Measurements from ENCODE around the gene UTS2R. TPM values are rescaled to one million over a fixed set of nuclear protein-coding genes. Genes with fewer than 3 reads are reported as not detected.

UTS2R gene
- total RNA-seq, 1 experiment from 2014 or later, result 0.46 TPM

DNA sequence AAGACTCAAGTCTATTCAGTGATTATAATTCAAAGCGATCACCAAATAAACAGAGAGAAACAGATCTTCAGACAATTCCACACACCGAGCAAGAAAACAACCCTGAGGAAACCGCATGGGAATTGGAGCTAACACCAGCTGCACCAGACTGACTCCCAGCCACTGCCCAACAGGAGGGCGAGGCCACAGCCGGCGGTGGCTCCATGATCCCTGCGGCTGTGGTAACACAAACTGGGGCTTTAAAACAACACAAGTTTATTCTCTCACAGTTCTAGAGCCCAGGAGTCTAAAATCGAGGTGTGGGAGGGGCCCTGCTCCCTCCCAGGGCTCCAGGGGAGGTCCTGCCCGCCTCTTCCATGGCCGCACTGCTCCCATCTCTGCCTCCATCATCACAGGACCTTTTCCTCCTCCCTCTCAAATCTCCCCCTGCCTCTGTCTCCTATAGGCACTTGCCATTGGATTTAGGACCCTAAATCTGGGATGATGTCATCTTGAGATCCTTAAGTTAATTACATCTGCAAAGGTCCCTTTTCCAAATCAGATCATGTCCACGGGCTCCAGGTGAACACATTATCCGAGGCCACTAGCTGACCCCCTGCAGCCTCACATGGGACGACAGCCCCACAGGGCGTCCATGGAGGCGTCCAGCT, 36.8 kb downstream of the UTS2R start:
- Mint-ChIP-seq H3K4me1 (no peaks in the 10 kb centered on the region), H3K27me3 (ENCODE audit: low read depth) (no peaks in the 10 kb centered on the region), H3K36me3 (peaks cover 4% of the 10 kb centered on the region; the same call in 1 of the 2 replicates), H3K9me3 (no peaks in the 10 kb centered on the region), H3K4me3 (no peak overlapping the region), H3K27ac (no peak overlapping the region)
- TF ChIP-seq SMAD4 (CRISPR knock-in tag; IDR thresholded peaks at IDR 0.05), result no peak
- TF ChIP-seq, protein P1, sequence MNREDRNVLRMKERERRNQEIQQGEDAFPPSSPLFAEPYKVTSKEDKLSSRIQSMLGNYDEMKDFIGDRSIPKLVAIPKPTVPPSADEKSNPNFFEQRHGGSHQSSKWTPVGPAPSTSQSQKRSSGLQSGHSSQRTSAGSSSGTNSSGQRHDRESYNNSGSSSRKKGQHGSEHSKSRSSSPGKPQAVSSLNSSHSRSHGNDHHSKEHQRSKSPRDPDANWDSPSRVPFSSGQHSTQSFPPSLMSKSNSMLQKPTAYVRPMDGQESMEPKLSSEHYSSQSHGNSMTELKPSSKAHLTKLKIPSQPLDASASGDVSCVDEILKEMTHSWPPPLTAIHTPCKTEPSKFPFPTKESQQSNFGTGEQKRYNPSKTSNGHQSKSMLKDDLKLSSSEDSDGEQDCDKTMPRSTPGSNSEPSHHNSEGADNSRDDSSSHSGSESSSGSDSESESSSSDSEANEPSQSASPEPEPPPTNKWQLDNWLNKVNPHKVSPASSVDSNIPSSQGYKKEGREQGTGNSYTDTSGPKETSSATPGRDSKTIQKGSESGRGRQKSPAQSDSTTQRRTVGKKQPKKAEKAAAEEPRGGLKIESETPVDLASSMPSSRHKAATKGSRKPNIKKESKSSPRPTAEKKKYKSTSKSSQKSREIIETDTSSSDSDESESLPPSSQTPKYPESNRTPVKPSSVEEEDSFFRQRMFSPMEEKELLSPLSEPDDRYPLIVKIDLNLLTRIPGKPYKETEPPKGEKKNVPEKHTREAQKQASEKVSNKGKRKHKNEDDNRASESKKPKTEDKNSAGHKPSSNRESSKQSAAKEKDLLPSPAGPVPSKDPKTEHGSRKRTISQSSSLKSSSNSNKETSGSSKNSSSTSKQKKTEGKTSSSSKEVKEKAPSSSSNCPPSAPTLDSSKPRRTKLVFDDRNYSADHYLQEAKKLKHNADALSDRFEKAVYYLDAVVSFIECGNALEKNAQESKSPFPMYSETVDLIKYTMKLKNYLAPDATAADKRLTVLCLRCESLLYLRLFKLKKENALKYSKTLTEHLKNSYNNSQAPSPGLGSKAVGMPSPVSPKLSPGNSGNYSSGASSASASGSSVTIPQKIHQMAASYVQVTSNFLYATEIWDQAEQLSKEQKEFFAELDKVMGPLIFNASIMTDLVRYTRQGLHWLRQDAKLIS (CRISPR knock-in tag; IDR thresholded peaks at IDR 0.05; ENCODE audit: borderline replicate concordance), result no peak
- ChIA-PET POLR2A (interaction anchor here (0.6 kb wide), 1 partner anchor 74 kb away, joined by 12 read pairs; no protein-coding TSS in a partner anchor), CTCF (interaction anchor here (0.6 to 1.4 kb wide), 3 partner anchors 9 to 56 kb away, joined by 3 to 5 read pairs (median 3); no protein-coding TSS in a partner anchor)
- DNase-seq (ENCODE audit: low spot score), result no peak
- no peak for ATAC-seq

DNA sequence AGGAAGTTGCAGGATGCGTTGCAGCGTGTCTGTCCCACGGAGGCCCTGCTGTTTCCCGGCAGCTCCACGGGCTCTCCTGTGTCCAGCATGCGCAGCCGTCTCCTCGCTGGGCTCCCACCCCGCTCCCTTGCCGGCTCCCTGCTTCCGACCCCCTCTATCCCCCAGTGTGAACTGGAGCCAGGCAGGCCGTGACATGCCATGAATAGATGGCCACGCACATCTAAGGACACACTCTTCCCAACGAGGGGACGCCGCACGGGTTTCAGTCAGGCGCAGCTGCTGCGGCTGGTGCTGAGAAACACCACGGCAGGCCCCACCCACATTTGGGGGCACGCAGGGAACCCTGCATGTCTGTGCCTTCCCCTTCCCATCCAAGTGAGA, 37.4 kb downstream of the UTS2R start:
- no peak overlapping the region for H3K4me3 Mint-ChIP-seq
- no peaks in the 10 kb centered on the region for H3K4me1 Mint-ChIP-seq
- peak overlapping the region; percentile 68; the same call in 1 of the 2 replicates for H3K27ac Mint-ChIP-seq
- no peak for ATAC-seq
- ChIA-PET CTCF (interaction anchor here (0.6 to 1.5 kb wide), 3 partner anchors 16 to 56 kb away, joined by 3 to 5 read pairs (median 3); no protein-coding TSS in a partner anchor), POLR2A (interaction anchor here (0.6 kb wide), 1 partner anchor 74 kb away, joined by 12 read pairs; no protein-coding TSS in a partner anchor)
- TF ChIP-seq KAT7 (CRISPR knock-in tag; IDR thresholded peaks at IDR 0.05; ENCODE audit: borderline replicate concordance) (no peak), GTF2I (CRISPR knock-in tag; conservative IDR thresholded peaks at IDR 0.05) (no peak), NFATC4 (CRISPR knock-in tag; IDR thresholded peaks at IDR 0.05) (no peak), SOX15 (CRISPR knock-in tag; IDR thresholded peaks at IDR 0.05) (no peak), CREM (CRISPR knock-in tag; IDR thresholded peaks at IDR 0.05) (no peak), CBFB (CRISPR knock-in tag; IDR thresholded peaks at IDR 0.05; ENCODE audit: low read depth) (no peak), NFE2L1 (CRISPR knock-in tag; IDR thresholded peaks at IDR 0.05) (no peak)
- TF ChIP-seq, protein P2, sequence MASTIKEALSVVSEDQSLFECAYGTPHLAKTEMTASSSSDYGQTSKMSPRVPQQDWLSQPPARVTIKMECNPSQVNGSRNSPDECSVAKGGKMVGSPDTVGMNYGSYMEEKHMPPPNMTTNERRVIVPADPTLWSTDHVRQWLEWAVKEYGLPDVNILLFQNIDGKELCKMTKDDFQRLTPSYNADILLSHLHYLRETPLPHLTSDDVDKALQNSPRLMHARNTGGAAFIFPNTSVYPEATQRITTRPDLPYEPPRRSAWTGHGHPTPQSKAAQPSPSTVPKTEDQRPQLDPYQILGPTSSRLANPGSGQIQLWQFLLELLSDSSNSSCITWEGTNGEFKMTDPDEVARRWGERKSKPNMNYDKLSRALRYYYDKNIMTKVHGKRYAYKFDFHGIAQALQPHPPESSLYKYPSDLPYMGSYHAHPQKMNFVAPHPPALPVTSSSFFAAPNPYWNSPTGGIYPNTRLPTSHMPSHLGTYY (CRISPR knock-in tag; IDR thresholded peaks at IDR 0.05), result no peak
- TF ChIP-seq, protein P3, sequence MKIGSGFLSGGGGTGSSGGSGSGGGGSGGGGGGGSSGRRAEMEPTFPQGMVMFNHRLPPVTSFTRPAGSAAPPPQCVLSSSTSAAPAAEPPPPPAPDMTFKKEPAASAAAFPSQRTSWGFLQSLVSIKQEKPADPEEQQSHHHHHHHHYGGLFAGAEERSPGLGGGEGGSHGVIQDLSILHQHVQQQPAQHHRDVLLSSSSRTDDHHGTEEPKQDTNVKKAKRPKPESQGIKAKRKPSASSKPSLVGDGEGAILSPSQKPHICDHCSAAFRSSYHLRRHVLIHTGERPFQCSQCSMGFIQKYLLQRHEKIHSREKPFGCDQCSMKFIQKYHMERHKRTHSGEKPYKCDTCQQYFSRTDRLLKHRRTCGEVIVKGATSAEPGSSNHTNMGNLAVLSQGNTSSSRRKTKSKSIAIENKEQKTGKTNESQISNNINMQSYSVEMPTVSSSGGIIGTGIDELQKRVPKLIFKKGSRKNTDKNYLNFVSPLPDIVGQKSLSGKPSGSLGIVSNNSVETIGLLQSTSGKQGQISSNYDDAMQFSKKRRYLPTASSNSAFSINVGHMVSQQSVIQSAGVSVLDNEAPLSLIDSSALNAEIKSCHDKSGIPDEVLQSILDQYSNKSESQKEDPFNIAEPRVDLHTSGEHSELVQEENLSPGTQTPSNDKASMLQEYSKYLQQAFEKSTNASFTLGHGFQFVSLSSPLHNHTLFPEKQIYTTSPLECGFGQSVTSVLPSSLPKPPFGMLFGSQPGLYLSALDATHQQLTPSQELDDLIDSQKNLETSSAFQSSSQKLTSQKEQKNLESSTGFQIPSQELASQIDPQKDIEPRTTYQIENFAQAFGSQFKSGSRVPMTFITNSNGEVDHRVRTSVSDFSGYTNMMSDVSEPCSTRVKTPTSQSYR (CRISPR knock-in tag; IDR thresholded peaks at IDR 0.05), result no peak
- TF ChIP-seq, protein P4, sequence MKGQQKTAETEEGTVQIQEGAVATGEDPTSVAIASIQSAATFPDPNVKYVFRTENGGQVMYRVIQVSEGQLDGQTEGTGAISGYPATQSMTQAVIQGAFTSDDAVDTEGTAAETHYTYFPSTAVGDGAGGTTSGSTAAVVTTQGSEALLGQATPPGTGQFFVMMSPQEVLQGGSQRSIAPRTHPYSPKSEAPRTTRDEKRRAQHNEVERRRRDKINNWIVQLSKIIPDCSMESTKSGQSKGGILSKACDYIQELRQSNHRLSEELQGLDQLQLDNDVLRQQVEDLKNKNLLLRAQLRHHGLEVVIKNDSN (CRISPR knock-in tag; IDR thresholded peaks at IDR 0.05), result no peak
- TF ChIP-seq, protein P5, sequence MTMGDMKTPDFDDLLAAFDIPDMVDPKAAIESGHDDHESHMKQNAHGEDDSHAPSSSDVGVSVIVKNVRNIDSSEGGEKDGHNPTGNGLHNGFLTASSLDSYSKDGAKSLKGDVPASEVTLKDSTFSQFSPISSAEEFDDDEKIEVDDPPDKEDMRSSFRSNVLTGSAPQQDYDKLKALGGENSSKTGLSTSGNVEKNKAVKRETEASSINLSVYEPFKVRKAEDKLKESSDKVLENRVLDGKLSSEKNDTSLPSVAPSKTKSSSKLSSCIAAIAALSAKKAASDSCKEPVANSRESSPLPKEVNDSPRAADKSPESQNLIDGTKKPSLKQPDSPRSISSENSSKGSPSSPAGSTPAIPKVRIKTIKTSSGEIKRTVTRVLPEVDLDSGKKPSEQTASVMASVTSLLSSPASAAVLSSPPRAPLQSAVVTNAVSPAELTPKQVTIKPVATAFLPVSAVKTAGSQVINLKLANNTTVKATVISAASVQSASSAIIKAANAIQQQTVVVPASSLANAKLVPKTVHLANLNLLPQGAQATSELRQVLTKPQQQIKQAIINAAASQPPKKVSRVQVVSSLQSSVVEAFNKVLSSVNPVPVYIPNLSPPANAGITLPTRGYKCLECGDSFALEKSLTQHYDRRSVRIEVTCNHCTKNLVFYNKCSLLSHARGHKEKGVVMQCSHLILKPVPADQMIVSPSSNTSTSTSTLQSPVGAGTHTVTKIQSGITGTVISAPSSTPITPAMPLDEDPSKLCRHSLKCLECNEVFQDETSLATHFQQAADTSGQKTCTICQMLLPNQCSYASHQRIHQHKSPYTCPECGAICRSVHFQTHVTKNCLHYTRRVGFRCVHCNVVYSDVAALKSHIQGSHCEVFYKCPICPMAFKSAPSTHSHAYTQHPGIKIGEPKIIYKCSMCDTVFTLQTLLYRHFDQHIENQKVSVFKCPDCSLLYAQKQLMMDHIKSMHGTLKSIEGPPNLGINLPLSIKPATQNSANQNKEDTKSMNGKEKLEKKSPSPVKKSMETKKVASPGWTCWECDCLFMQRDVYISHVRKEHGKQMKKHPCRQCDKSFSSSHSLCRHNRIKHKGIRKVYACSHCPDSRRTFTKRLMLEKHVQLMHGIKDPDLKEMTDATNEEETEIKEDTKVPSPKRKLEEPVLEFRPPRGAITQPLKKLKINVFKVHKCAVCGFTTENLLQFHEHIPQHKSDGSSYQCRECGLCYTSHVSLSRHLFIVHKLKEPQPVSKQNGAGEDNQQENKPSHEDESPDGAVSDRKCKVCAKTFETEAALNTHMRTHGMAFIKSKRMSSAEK (CRISPR knock-in tag; IDR thresholded peaks at IDR 0.05; ENCODE audit: borderline replicate concordance), result no peak
- TF ChIP-seq, protein P6, sequence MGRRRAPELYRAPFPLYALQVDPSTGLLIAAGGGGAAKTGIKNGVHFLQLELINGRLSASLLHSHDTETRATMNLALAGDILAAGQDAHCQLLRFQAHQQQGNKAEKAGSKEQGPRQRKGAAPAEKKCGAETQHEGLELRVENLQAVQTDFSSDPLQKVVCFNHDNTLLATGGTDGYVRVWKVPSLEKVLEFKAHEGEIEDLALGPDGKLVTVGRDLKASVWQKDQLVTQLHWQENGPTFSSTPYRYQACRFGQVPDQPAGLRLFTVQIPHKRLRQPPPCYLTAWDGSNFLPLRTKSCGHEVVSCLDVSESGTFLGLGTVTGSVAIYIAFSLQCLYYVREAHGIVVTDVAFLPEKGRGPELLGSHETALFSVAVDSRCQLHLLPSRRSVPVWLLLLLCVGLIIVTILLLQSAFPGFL (CRISPR knock-in tag; IDR thresholded peaks at IDR 0.05; ENCODE audit: borderline replicate concordance), result no peak
- TF ChIP-seq, protein P7, sequence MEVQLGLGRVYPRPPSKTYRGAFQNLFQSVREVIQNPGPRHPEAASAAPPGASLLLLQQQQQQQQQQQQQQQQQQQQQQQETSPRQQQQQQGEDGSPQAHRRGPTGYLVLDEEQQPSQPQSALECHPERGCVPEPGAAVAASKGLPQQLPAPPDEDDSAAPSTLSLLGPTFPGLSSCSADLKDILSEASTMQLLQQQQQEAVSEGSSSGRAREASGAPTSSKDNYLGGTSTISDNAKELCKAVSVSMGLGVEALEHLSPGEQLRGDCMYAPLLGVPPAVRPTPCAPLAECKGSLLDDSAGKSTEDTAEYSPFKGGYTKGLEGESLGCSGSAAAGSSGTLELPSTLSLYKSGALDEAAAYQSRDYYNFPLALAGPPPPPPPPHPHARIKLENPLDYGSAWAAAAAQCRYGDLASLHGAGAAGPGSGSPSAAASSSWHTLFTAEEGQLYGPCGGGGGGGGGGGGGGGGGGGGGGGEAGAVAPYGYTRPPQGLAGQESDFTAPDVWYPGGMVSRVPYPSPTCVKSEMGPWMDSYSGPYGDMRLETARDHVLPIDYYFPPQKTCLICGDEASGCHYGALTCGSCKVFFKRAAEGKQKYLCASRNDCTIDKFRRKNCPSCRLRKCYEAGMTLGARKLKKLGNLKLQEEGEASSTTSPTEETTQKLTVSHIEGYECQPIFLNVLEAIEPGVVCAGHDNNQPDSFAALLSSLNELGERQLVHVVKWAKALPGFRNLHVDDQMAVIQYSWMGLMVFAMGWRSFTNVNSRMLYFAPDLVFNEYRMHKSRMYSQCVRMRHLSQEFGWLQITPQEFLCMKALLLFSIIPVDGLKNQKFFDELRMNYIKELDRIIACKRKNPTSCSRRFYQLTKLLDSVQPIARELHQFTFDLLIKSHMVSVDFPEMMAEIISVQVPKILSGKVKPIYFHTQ (CRISPR knock-in tag; IDR thresholded peaks at IDR 0.05), result no peak
- H3K9me3 Mint-ChIP-seq, result no peaks in the 10 kb centered on the region
- no peak for DNase-seq (ENCODE audit: low spot score)
- no peaks in the 10 kb centered on the region for H3K27me3 Mint-ChIP-seq (ENCODE audit: low read depth)
- H3K36me3 Mint-ChIP-seq, result peaks cover 2% of the 10 kb centered on the region; the same call in 1 of the 2 replicates

All from WTC11 (cell line).